SH-SY5Y (cell line): ENCODE measurements around the gene EHBP1.

Experiments used
- GATA2 ChIP-seq: IDR thresholded peaks from 2 replicates; pipeline ENCODE4 v1.6.1; 2011; ENCODE audit warnings: mild to moderate bottlenecking, low read depth, low read length
- GATA3 ChIP-seq: IDR thresholded peaks from 2 replicates; pipeline ENCODE4 v1.6.1; 2011; ENCODE audit warnings: low read depth, mild to moderate bottlenecking, low read length, moderate library complexity

EHBP1 gene

GRCh38 chr2:62826953-62827675 is 121.6 kb downstream of the EHBP1 start:
- no peak for TF ChIP-seq GATA3

- TF ChIP-seq GATA3 (no peak), GATA2 (no peak)
Observed at GRCh38 chr2:62831729-62832128, 126.2 kb downstream of the EHBP1 start.

GRCh38 chr2:62844311-62845090 is 139.0 kb downstream of the EHBP1 start:
- TF ChIP-seq GATA2 (no peak), GATA3 (no peak)

GRCh38 chr2:62845256-62845655 is 139.7 kb downstream of the EHBP1 start:
- no peak for TF ChIP-seq GATA2
- TF ChIP-seq GATA3, result no peak

GRCh38 chr2:62852254-62852653 is 146.7 kb downstream of the EHBP1 start:
- TF ChIP-seq GATA3, result no peak
- TF ChIP-seq GATA2, result no peak

GRCh38 chr2:62854600-62855514 is 149.3 kb downstream of the EHBP1 start:
- no peak for TF ChIP-seq GATA3
- no peak for TF ChIP-seq GATA2

DNA sequence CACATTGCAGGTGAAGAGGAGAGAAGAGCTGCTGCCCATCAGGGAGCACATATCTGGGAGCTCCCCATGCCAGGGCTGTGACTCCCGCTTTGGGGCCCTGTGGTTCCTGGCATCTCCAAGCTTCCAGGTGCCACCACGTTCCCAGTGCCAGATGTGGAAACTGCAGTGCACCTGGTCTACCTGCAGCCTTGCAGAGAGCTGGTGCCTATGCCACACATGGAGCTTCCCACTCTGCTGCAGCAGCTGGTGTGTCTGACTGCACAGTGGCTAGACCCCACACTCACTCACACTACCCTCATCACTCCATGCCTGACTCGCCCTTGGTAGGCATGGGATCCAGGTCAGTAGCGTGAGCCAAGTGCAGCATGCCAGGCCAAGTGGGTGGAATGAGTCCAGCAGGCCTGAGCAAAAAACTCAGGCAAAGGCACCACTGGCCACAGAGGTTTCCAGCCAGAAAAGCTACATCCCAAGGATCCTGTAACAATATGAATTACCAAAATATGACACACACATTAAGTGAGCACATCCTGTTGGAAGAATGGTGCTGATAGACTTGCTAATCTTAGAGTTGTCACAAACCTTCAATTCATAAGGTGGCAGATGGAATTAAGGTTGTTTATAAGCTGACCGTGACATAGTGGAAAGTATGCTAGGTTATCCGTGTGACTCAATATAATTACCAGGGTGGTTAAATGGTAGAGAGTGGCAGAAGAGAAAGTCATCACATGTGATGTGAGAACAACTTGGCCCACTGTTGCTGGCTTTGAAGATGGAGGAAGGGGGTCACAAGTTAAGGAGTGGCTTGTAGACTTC is 150.9 kb downstream of the EHBP1 start:
- TF ChIP-seq GATA2, result no peak
- no peak for TF ChIP-seq GATA3

DNA sequence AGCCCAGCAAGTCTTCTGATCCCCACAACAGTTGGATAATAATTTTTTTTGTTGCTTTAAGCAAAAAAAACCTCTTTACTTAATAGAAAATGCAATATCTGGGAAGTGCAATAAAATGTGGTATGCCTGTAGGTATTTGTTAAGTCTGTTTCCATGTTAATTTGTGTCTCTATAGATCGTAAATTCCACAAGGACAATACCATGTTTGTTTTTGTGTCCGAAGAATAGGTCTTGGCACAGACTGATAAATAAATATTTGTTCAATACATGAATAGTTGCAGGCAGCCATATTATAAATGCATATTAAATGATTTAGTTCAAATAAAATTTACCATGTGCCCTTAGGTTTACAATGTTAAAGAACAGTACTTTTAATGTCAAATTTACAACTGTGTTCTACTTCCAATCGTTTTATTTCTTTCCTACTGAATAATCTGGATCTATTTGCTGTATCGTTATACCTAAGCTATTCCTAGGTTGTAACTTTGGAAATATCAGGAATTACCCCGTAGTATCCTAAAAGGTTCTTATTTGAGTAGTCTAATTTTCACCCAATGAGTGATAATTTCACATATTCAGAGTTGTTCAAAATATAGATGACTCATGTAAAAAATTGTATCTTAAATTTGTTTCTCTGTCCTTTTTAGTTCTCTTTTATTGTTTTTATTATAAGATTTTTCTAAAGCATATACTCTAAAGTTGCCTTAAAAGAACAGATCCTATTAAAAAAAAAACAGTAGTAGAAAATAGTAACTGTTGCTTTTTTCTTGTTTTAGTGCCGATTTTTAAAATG is 151.8 kb downstream of the EHBP1 start:
- no peak for TF ChIP-seq GATA2

DNA sequence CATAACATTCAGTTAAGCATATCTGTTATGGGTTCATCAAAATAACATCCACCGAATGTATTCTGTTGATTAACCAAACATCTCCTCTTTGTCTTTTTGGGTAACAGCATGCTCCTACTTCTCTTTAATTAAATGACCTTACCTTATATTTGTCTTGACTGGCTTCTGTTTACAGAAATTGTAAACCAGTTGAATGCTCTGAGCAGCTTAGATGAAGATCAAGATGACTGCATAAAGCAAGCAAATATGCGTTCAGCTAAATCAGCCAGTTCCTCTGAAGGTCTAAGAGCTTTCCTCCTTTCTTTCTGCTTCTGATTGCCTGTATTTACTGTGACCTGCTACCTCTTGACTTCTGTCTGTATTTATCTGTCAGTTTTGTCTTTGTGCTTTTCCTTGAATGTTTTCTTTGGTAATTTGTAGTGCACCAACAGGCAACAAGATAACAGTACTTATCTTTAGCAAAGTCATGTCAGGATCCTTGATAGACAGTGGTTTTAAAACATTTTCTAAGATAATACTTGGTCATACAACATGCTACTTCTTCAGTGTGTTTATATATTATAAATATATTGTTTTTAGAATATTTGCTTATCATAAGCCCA is 152.8 kb downstream of the EHBP1 start:
- TF ChIP-seq GATA2 (no peak), GATA3 (no peak)

DNA sequence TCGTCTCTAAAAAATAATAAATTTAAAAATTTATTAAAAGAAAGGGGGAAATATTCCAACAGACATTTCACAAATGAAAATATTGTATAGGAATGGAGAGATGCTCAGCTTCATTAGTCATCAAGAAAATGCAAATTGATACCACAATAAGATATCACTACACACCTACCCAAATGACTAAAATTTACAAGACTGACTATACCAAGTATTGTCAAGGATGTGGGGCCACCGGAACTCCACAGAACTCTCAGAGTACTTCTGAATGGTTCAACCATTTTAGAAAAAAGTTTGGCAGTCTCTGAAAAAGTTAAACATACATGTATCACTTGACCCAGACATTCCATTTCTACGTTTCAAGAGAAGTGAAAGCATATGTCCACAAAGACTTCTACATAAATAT is 163.4 kb downstream of the EHBP1 start:
- TF ChIP-seq GATA3 (no peak), GATA2 (no peak)

DNA sequence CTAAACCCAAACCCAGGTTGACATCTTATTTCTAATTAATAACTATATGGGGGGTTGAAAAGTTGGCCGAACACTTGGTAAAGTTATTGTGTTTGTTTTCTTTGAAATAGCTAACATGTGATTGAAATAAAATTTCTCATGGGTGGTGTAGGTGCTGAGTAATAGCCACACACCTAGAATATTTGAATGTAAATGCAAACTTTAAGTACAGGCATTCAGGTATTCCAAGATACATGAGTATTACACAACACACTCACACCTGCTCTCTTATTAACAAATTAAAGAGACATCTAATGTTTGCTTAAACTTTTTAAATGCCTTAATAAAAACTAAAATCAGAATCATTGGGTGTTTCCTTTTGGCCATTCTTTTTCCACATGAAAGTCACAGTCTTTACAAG is 165.5 kb downstream of the EHBP1 start:
- TF ChIP-seq GATA2 (no peak), GATA3 (no peak)

DNA sequence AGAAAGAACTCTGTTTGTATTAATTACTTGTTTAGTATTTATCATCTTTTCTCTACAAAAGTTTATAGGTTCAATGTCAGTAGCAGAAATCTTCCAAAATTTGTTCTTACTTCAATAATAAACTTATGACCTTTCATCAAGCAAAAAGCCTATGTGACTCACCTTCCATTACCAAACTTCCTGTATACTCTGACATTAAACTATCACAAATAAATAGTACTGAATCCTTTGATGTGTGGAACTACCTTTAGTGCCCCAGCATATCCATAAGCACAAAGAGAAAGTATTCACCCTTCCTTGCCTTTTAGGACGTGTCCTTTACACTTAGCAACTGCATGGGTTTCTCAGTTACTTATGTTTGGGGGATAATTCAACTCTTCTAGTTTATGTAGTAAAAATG is 166.0 kb downstream of the EHBP1 start:
- no peak for TF ChIP-seq GATA2
- TF ChIP-seq GATA3, result no peak
